ENCODE results near the gene CHPF2. TPM values are rescaled to one million over a fixed set of nuclear protein-coding genes. Genes with fewer than 3 reads are reported as not detected.

Gene CHPF2
- total RNA-seq, 1 donor from 2014 or later: 38.1 TPM

DNA sequence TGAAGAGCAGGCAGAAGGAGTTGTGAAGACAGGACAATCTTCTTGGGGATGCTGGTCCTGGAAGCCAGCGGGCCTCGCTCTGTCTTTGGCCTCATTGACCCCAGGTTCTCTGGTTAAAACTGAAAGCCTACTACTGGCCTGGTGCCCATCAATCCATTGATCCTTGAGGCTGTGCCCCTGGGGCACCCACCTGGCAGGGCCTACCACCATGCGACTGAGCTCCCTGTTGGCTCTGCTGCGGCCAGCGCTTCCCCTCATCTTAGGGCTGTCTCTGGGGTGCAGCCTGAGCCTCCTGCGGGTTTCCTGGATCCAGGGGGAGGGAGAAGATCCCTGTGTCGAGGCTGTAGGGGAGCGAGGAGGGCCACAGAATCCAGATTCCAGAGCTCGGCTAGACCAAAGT lies 1.5 kb downstream of the CHPF2 start:
- Mint-ChIP-seq H3K4me3 (ENCODE audit: unreplicated experiment) (peak overlapping the region; percentile 98), H3K4me1 (ENCODE audit: low read depth, unreplicated experiment) (peaks cover 11% of the 10 kb centered on the region), H3K9me3 (ENCODE audit: unreplicated experiment) (peaks cover 10% of the 10 kb centered on the region), H3K36me3 (ENCODE audit: unreplicated experiment) (no peaks in the 10 kb centered on the region), H3K27me3 (ENCODE audit: unreplicated experiment) (peaks cover 3% of the 10 kb centered on the region), H3K27ac (ENCODE audit: unreplicated experiment) (peak overlapping the region; percentile 97)
- no peak for DNase-seq
- TF ChIP-seq, protein P1, sequence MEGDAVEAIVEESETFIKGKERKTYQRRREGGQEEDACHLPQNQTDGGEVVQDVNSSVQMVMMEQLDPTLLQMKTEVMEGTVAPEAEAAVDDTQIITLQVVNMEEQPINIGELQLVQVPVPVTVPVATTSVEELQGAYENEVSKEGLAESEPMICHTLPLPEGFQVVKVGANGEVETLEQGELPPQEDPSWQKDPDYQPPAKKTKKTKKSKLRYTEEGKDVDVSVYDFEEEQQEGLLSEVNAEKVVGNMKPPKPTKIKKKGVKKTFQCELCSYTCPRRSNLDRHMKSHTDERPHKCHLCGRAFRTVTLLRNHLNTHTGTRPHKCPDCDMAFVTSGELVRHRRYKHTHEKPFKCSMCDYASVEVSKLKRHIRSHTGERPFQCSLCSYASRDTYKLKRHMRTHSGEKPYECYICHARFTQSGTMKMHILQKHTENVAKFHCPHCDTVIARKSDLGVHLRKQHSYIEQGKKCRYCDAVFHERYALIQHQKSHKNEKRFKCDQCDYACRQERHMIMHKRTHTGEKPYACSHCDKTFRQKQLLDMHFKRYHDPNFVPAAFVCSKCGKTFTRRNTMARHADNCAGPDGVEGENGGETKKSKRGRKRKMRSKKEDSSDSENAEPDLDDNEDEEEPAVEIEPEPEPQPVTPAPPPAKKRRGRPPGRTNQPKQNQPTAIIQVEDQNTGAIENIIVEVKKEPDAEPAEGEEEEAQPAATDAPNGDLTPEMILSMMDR (IDR thresholded peaks at IDR 0.05; ENCODE audit: partially characterized antibody, unreplicated experiment): no peak

DNA sequence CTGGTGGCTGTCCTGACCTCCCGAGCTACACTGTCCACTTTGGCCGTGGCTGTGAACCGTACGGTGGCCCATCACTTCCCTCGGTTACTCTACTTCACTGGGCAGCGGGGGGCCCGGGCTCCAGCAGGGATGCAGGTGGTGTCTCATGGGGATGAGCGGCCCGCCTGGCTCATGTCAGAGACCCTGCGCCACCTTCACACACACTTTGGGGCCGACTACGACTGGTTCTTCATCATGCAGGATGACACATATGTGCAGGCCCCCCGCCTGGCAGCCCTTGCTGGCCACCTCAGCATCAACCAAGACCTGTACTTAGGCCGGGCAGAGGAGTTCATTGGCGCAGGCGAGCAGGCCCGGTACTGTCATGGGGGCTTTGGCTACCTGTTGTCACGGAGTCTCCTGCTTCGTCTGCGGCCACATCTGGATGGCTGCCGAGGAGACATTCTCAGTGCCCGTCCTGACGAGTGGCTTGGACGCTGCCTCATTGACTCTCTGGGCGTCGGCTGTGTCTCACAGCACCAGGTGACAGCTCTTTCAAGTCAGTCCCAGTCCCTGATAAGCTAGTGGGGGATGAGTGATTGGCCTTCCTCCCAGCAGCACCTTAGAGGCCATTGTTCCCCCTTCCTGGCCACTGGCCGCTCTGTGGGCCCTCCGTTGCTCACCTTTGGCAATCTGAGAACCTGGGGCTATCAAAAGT lies 3.0 kb downstream of the CHPF2 start:
- Mint-ChIP-seq H3K9me3 (ENCODE audit: unreplicated experiment) (peaks cover 10% of the 10 kb centered on the region), H3K4me3 (ENCODE audit: unreplicated experiment) (no peak overlapping the region), H3K27ac (ENCODE audit: unreplicated experiment) (no peak overlapping the region), H3K27me3 (ENCODE audit: unreplicated experiment) (peaks cover 3% of the 10 kb centered on the region), H3K4me1 (ENCODE audit: low read depth, unreplicated experiment) (peaks cover 11% of the 10 kb centered on the region), H3K36me3 (ENCODE audit: unreplicated experiment) (no peaks in the 10 kb centered on the region)
- TF ChIP-seq, protein P1 (IDR thresholded peaks at IDR 0.05; ENCODE audit: partially characterized antibody, unreplicated experiment): no peak
- no peak for DNase-seq

DNA sequence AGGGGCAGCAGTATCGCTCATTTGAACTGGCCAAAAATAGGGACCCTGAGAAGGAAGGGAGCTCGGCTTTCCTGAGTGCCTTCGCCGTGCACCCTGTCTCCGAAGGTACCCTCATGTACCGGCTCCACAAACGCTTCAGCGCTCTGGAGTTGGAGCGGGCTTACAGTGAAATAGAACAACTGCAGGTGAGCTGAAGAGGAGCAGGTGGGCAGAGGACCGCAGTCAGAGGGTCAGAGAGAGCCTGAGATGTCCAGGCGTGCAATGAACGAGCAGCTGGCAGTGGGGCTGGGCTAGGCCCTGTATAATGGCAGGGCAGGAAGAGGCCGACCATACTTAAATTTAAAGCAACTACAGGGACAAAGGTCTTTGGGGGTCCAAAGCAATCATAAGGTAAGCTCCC lies 4.1 kb downstream of the CHPF2 start:
- no peak overlapping the region for H3K27ac Mint-ChIP-seq (ENCODE audit: unreplicated experiment)
- DNase-seq: no peak
- peaks cover 3% of the 10 kb centered on the region for H3K27me3 Mint-ChIP-seq (ENCODE audit: unreplicated experiment)
- TF ChIP-seq, protein P1 (IDR thresholded peaks at IDR 0.05; ENCODE audit: partially characterized antibody, unreplicated experiment): no peak
- H3K9me3 Mint-ChIP-seq (ENCODE audit: unreplicated experiment): peaks cover 10% of the 10 kb centered on the region
- H3K4me1 Mint-ChIP-seq (ENCODE audit: low read depth, unreplicated experiment): peaks cover 11% of the 10 kb centered on the region
- no peaks in the 10 kb centered on the region for H3K36me3 Mint-ChIP-seq (ENCODE audit: unreplicated experiment)
- no peak overlapping the region for H3K4me3 Mint-ChIP-seq (ENCODE audit: unreplicated experiment)

- H3K4me1 Mint-ChIP-seq (ENCODE audit: low read depth, unreplicated experiment): peaks cover 3% of the 10 kb centered on the region
- no peak for DNase-seq
- peaks cover 3% of the 10 kb centered on the region for H3K27me3 Mint-ChIP-seq (ENCODE audit: unreplicated experiment)
- H3K36me3 Mint-ChIP-seq (ENCODE audit: unreplicated experiment): no peaks in the 10 kb centered on the region
- peaks cover 7% of the 10 kb centered on the region for H3K9me3 Mint-ChIP-seq (ENCODE audit: unreplicated experiment)
- no peak overlapping the region for H3K4me3 Mint-ChIP-seq (ENCODE audit: unreplicated experiment)
- H3K27ac Mint-ChIP-seq (ENCODE audit: unreplicated experiment): no peak overlapping the region
- TF ChIP-seq, protein P1 (IDR thresholded peaks at IDR 0.05; ENCODE audit: partially characterized antibody, unreplicated experiment): no peak
Measured at GRCh38 chr7:151237244-151238189, 5.2 kb downstream of the CHPF2 start.

All from glutamatergic neuron (in vitro differentiated cells).